OCI-LY1 (cell line): ENCODE data around the gene PGRMC2.

Experiments
- H2AFZ ChIP-seq: fragments of 200-600 bp; sonication (generic), shearing (Covaris generic); 2 replicates; pipeline ENCODE4 v1.6.0; 2014; ENCODE audit warnings: antibody characterized with exemption, mild to moderate bottlenecking, low read length
- H3F3A ChIP-seq: fragments of 200-600 bp; sonication (generic), shearing (Covaris generic); 2 replicates; pipeline ENCODE4 v1.6.0; 2014; ENCODE audit warnings: mild to moderate bottlenecking, antibody characterized with exemption, low read length, moderate library complexity; ENCODE audit not compliant: insufficient read depth
- H3K27ac ChIP-seq: fragments of 200-600 bp; sonication (generic); 2 replicates; pipeline ENCODE4 v1.5.1; 2014; ENCODE audit warnings: low read length, mixed run types, mild to moderate bottlenecking, low read depth; ENCODE audit not compliant: poor library complexity, severe bottlenecking
- H3K27me3 ChIP-seq: fragments of 200-600 bp; sonication (generic); 2 replicates; pipeline ENCODE4 v1.6.0; 2014; ENCODE audit warnings: antibody characterized with exemption, mild to moderate bottlenecking, low read length, moderate library complexity; ENCODE audit not compliant: insufficient read depth
- H3K36me3 ChIP-seq: fragments of 200-600 bp; sonication (generic); 2 replicates; pipeline ENCODE4 v1.6.1; 2014; ENCODE audit warnings: mild to moderate bottlenecking, antibody characterized with exemption, low read length, moderate library complexity, mixed read lengths; ENCODE audit not compliant: insufficient read depth
- H3K4me1 ChIP-seq: fragments of 200-600 bp; sonication (generic); 2 replicates; pipeline ENCODE4 v1.5.1; 2014; ENCODE audit warnings: mild to moderate bottlenecking, low read length, moderate library complexity; ENCODE audit not compliant: insufficient read depth, severe bottlenecking
- H3K4me2 ChIP-seq: fragments of 200-600 bp; sonication (generic), shearing (Covaris generic); 2 replicates; pipeline ENCODE4 v1.6.1; 2014; ENCODE audit warnings: low read length
- H3K4me3 ChIP-seq: fragments of 200-600 bp; sonication (generic); 2 replicates; pipeline ENCODE4 v1.5.1; 2014; ENCODE audit warnings: low read length, low read depth, mild to moderate bottlenecking, mixed read lengths; ENCODE audit not compliant: poor library complexity, severe bottlenecking
- H3K79me2 ChIP-seq: fragments of 200-600 bp; shearing (Covaris generic); 2 replicates; pipeline ENCODE4 v1.6.1; 2016; ENCODE audit warnings: mixed run types, low read length, mixed read lengths; ENCODE audit not compliant: insufficient read depth
- H3K9ac ChIP-seq: fragments of 200-600 bp; sonication (generic), shearing (Covaris generic); 2 replicates; pipeline ENCODE4 v1.6.1; 2014; ENCODE audit warnings: mild to moderate bottlenecking, low read length, mixed read lengths
- H3K9me2 ChIP-seq: fragments of 200-600 bp; sonication (generic), shearing (Covaris generic); 2 replicates; pipeline ENCODE4 v1.6.1; 2014; ENCODE audit warnings: low read depth, mild to moderate bottlenecking, low read length, mixed read lengths
- H3K9me3 ChIP-seq: fragments of 200-600 bp; shearing (Covaris generic); 2 replicates; pipeline ENCODE4 v1.6.1; 2014; ENCODE audit warnings: low read length, mixed read lengths
- H4K20me1 ChIP-seq: fragments of 200-600 bp; sonication (generic), shearing (Covaris generic); 2 replicates; pipeline ENCODE4 v1.6.0; 2016; ENCODE audit warnings: mild to moderate bottlenecking, low read length; ENCODE audit not compliant: insufficient read depth
- CTCF ChIP-seq: fragments of 200-600 bp; sonication (generic), shearing (Covaris generic); IDR thresholded peaks from 2 replicates; pipeline ENCODE4 v1.5.1; 2017; ENCODE audit warnings: mild to moderate bottlenecking, antibody characterized with exemption, low read length, moderate library complexity, mixed read lengths
- EZH2 ChIP-seq: fragments of 200-600 bp; sonication (generic), shearing (Covaris generic); IDR thresholded peaks from 2 replicates; pipeline ENCODE4 v1.8.0; 2017; ENCODE audit warnings: borderline replicate concordance, mixed run types, mild to moderate bottlenecking, antibody characterized with exemption, low read length, moderate library complexity, mixed read lengths

The PGRMC2 gene

GRCh38 chr4:128328106-128328505 is 40.5 kb upstream of the PGRMC2 start:
- H3K9me3 ChIP-seq, result no peaks in the 10 kb centered on the region
- H3K4me1 ChIP-seq, result no peaks in the 10 kb centered on the region
- no peak overlapping the region for H2AFZ ChIP-seq
- H3K79me2 ChIP-seq, result no peaks in the 10 kb centered on the region
- no peak overlapping the region for H3K4me3 ChIP-seq
- H3K27me3 ChIP-seq, result no peaks in the 10 kb centered on the region
- H3K4me2 ChIP-seq, result no peak overlapping the region
- H3F3A ChIP-seq, result no peaks in the 10 kb centered on the region
- no peaks in the 10 kb centered on the region for H3K9me2 ChIP-seq
- H3K36me3 ChIP-seq, result no peaks in the 10 kb centered on the region
- no peaks in the 10 kb centered on the region for H4K20me1 ChIP-seq
- TF ChIP-seq CTCF (no peak), EZH2 (no peak)
- H3K9ac ChIP-seq, result no peak overlapping the region
- H3K27ac ChIP-seq, result no peak overlapping the region

- no peaks in the 10 kb centered on the region for H3K9me3 ChIP-seq
- H3K9ac ChIP-seq, result no peak overlapping the region
- no peaks in the 10 kb centered on the region for H3K79me2 ChIP-seq
- no peaks in the 10 kb centered on the region for H3F3A ChIP-seq
- no peak for TF ChIP-seq EZH2
- no peak for TF ChIP-seq CTCF
- no peak overlapping the region for H3K4me3 ChIP-seq
- no peak overlapping the region for H3K4me2 ChIP-seq
- no peaks in the 10 kb centered on the region for H3K4me1 ChIP-seq
- H3K27me3 ChIP-seq, result no peaks in the 10 kb centered on the region
- H4K20me1 ChIP-seq, result no peaks in the 10 kb centered on the region
- H3K36me3 ChIP-seq, result no peaks in the 10 kb centered on the region
- H2AFZ ChIP-seq, result no peak overlapping the region
- H3K27ac ChIP-seq, result no peak overlapping the region
- no peaks in the 10 kb centered on the region for H3K9me2 ChIP-seq
Observed at GRCh38 chr4:128323401-128323800, 35.8 kb upstream of the PGRMC2 start.

GRCh38 chr4:128322986-128323385 is 35.4 kb upstream of the PGRMC2 start:
- Histone ChIP-seq H3K27me3 (no peaks in the 10 kb centered on the region), H3K27ac (no peak overlapping the region), H3K4me1 (no peaks in the 10 kb centered on the region), H3F3A (no peaks in the 10 kb centered on the region), H3K9me3 (no peaks in the 10 kb centered on the region), H4K20me1 (no peaks in the 10 kb centered on the region), H3K36me3 (no peaks in the 10 kb centered on the region), H3K4me2 (no peak overlapping the region), H3K9me2 (no peaks in the 10 kb centered on the region), H2AFZ (no peak overlapping the region), H3K4me3 (no peak overlapping the region), H3K9ac (no peak overlapping the region), H3K79me2 (no peaks in the 10 kb centered on the region)
- no peak for TF ChIP-seq EZH2
- no peak for TF ChIP-seq CTCF
